ENCODE data around the gene ZNF710. TPM values are rescaled to one million over a fixed set of nuclear protein-coding genes. Genes with fewer than 3 reads are reported as not detected.

Gene ZNF710
- total and polyA plus RNA-seq, 10 donors: 12.5 to 66.4 (median 30.2) TPM

- 86 to 97% (median 95%) methylated on average over 2 of the region's 2 CpGs for WGBS, 5 donors
- TF ChIP-seq POLR2AphosphoS5 (IDR thresholded peaks at IDR 0.05) (no peak), CTCF (IDR thresholded peaks at IDR 0.05 in 8 of 11, conservative IDR thresholded peaks at IDR 0.05 in 3 of 11) (no peak), POLR2A (IDR thresholded peaks at IDR 0.05) (no peak)
These were observed 114.7 kb downstream of the ZNF710 start for GRCh38 chr15:90115783-90116182.

GRCh38 chr15:90119367-90119766 is 118.2 kb downstream of the ZNF710 start:
- peaks cover 3 to 16% (median 12%) of the 10 kb centered on the region in 8 donors for H3K9me3 ChIP-seq
- H3K27ac ChIP-seq: no peak overlapping the region
- no peak for DNase-seq
- H3K27me3 ChIP-seq (replicated peaks in 1 of 7): no peaks in the 10 kb centered on the region
- intact Hi-C loops (cut with DNase I; ENCODE audit: low total_unique reads): no loop called here
- no peak for TF ChIP-seq CTCF (IDR thresholded peaks at IDR 0.05 in 8 of 11, conservative IDR thresholded peaks at IDR 0.05 in 3 of 11)
- TF ChIP-seq POLR2A (IDR thresholded peaks at IDR 0.05): no peak
- no peak for TF ChIP-seq POLR2AphosphoS5 (IDR thresholded peaks at IDR 0.05)
- no peaks in the 10 kb centered on the region for H3K36me3 ChIP-seq
- no peaks in the 10 kb centered on the region for H3K4me1 ChIP-seq
- no peak overlapping the region for H3K4me3 ChIP-seq

More at GRCh38 chr15:90115783-90116182, 114.7 kb downstream of the ZNF710 start:
- Histone ChIP-seq H3K4me1 (no peaks in the 10 kb centered on the region), H3K9me3 (peaks cover 4 to 27% (median 20%) of the 10 kb centered on the region in 8 donors), H3K4me3 (no peak overlapping the region), H3K27me3 (replicated peaks in 1 of 7) (no peaks in the 10 kb centered on the region), H3K27ac (no peak overlapping the region), H3K36me3 (no peaks in the 10 kb centered on the region)
- intact Hi-C loops (cut with DNase I; ENCODE audit: low total_unique reads): no loop called here
- no peak for DNase-seq

GRCh38 chr15:90121086-90121485 is 120.0 kb downstream of the ZNF710 start:
- no peaks in the 10 kb centered on the region for H3K9me3 ChIP-seq
- H3K27me3 ChIP-seq (replicated peaks in 1 of 7): peaks cover 0 to 9% (median 0%) of the 10 kb centered on the region in 7 donors
- H3K27ac ChIP-seq: no peak overlapping the region
- 84 to 95% (median 87%) methylated on average over 6 of the region's 6 CpGs for WGBS, 5 donors
- TF ChIP-seq POLR2A (IDR thresholded peaks at IDR 0.05) (no peak), POLR2AphosphoS5 (IDR thresholded peaks at IDR 0.05) (no peak), CTCF (IDR thresholded peaks at IDR 0.05 in 8 of 11, conservative IDR thresholded peaks at IDR 0.05 in 3 of 11) (no peak)
- no peaks in the 10 kb centered on the region for H3K4me1 ChIP-seq
- no peak overlapping the region for H3K4me3 ChIP-seq
- H3K36me3 ChIP-seq: no peaks in the 10 kb centered on the region
- intact Hi-C loops (cut with DNase I; ENCODE audit: low total_unique reads): no loop called here
- no peak for DNase-seq

GRCh38 chr15:90124507-90124906 is 123.4 kb downstream of the ZNF710 start:
- no peaks in the 10 kb centered on the region for H3K9me3 ChIP-seq
- no peak for TF ChIP-seq CTCF (IDR thresholded peaks at IDR 0.05 in 8 of 11, conservative IDR thresholded peaks at IDR 0.05 in 3 of 11)
- TF ChIP-seq POLR2A (IDR thresholded peaks at IDR 0.05): no peak
- TF ChIP-seq POLR2AphosphoS5 (IDR thresholded peaks at IDR 0.05): no peak
- H3K27me3 ChIP-seq (replicated peaks in 1 of 7): peaks cover 0 to 33% (median 0%) of the 10 kb centered on the region in 7 donors
- intact Hi-C loops (cut with DNase I; ENCODE audit: low total_unique reads): no loop called here
- no peak overlapping the region for H3K4me3 ChIP-seq
- H3K4me1 ChIP-seq: no peaks in the 10 kb centered on the region
- DNase-seq: no peak
- no peaks in the 10 kb centered on the region for H3K36me3 ChIP-seq
- no peak overlapping the region for H3K27ac ChIP-seq
